HepG2 (cell line): ENCODE results near the gene ATP10A. TPM values are rescaled to one million over a fixed set of nuclear protein-coding genes. Genes with fewer than 3 reads are reported as not detected.
A peak's percentile ranks its signal among the peaks of the same experiment; 100 is the strongest.

Source experiments
- ATAC-seq: fragments of 200-7000 bp; cut with Tn5 transposase; 3 replicates; pipeline ENCODE4 v1.9.1; 2020; ENCODE audit warnings: mild to moderate bottlenecking, moderate library complexity
- BruUV-seq: library from RNA; stranded (reverse); fragments of 400-500 nt; replicated peaks from 2 replicates; lab custom pipeline; 2021; lab: Mats Ljungman, UMichigan
- CTCF ChIA-PET: fragments of 300-600 bp; formaldehyde crosslinking; extraction: SDS; loops from one replicate; lab custom pipeline; 2021; ENCODE audit warnings: low total read pairs, inconsistent platforms, low intra/inter-chr PET ratio; lab: Yijun Ruan, JAX
- POLR2A ChIA-PET: fragments of 350-600 bp; sonication (Branson Sonifier 250); formaldehyde crosslinking; loops from one replicate; lab custom pipeline; 2020; ENCODE audit warnings: antibody characterized with exemption, inconsistent platforms; lab: Yijun Ruan, JAX
- DNase-seq: peaks from one replicate; pipeline ENCODE4 v3.0.0-alpha.2; 2015; ENCODE audit warnings: low spot score
- FAIRE-seq: peaks from 3 replicates; lab custom pipeline; 2011; peaks lifted over from hg19 to GRCh38; lab: Jason Lieb, UNC
- H2AFZ ChIP-seq: one replicate; pipeline ENCODE4 v1.6.1; 2011; ENCODE audit warnings: low read length, inconsistent platforms
- H3K27ac ChIP-seq: fragments of 300-600 bp; 3 replicates; pipeline ENCODE4 v1.8.0; 2011; ENCODE audit warnings: mixed run types, mild to moderate bottlenecking, mixed read lengths, low read length, inconsistent platforms; ENCODE audit not compliant: insufficient read depth; ENCODE audit errors: extremely low read length
- H3K27me3 ChIP-seq, 2 experiments: fragments of 200-600 bp in 1 of 2; 2 replicates in 1 of 2; 3 replicates in 1 of 2; pipeline versions ENCODE4 v1.6.0 to v1.8.0; 2011; ENCODE audit warnings: low read length in 2 of 2, mild to moderate bottlenecking in 2 of 2, moderate library complexity in 2 of 2, inconsistent platforms in 1 of 2; ENCODE audit not compliant: insufficient read depth in 2 of 2, control insufficient read depth in 1 of 2
- H3K36me3 ChIP-seq, 2 experiments: fragments of 200-600 bp in 1 of 2; replicated peaks in 1 of 2; 2 replicates in 1 of 2; 3 replicates in 1 of 2; pipeline versions ENCODE4 v1.5.1 to v1.8.0; 2011; ENCODE audit warnings: low read length in 2 of 2, inconsistent platforms in 1 of 2; ENCODE audit not compliant: insufficient read depth in 2 of 2, control insufficient read depth in 1 of 2
- H3K4me1 ChIP-seq: 2 replicates; pipeline ENCODE4 v1.5.1; 2012; ENCODE audit warnings: low read length, inconsistent platforms; ENCODE audit not compliant: insufficient read depth
- H3K4me2 ChIP-seq: 2 replicates; pipeline ENCODE4 v1.6.0; 2011; ENCODE audit warnings: low read depth, low read length, inconsistent platforms
- H3K4me3 ChIP-seq, 3 experiments: fragments of 200-600 bp in 1 of 3; sonication (generic), shearing (Covaris generic) in 1 of 3; replicated peaks in 1 of 3; 2 replicates each; pipeline ENCODE4 v1.5.1; 2011 to 2016; ENCODE audit warnings: low read length in 3 of 3, inconsistent platforms in 2 of 3, low read depth in 2 of 3, mild to moderate bottlenecking in 2 of 3, control low read depth in 1 of 3, mixed read lengths in 1 of 3; ENCODE audit not compliant: insufficient read depth in 1 of 3
- H3K79me2 ChIP-seq: one replicate; pipeline ENCODE4 v1.6.1; 2011; ENCODE audit warnings: low read length, inconsistent platforms; ENCODE audit not compliant: insufficient read depth
- H3K9ac ChIP-seq: 2 replicates; pipeline ENCODE4 v1.6.0; 2011; ENCODE audit warnings: mild to moderate bottlenecking, low read depth, low read length, inconsistent platforms; ENCODE audit not compliant: insufficient read depth
- H3K9me3 ChIP-seq: 2 replicates; pipeline ENCODE4 v1.5.1; 2012; ENCODE audit warnings: mild to moderate bottlenecking, low read length
- H4K20me1 ChIP-seq: 2 replicates; pipeline ENCODE4 v1.6.0; 2011; ENCODE audit warnings: inconsistent platforms, mild to moderate bottlenecking, low read length, moderate library complexity; ENCODE audit not compliant: insufficient read depth
- HOXA5 ChIP-seq: sonication (generic); formaldehyde crosslinking; IDR thresholded peaks from 2 replicates; pipeline ENCODE4 v1.4.0; 2020; ENCODE audit warnings: missing genetic modification reagents
- MAFF ChIP-seq: IDR thresholded peaks from 2 replicates; pipeline ENCODE4 v1.6.1; 2011; ENCODE audit warnings: low read depth, low read length, improper control_type of control experiment
- MAFG ChIP-seq: sonication (generic); formaldehyde crosslinking; IDR thresholded peaks from 2 replicates; pipeline ENCODE4 v1.5.1; 2020; ENCODE audit warnings: mild to moderate bottlenecking, missing genetic modification reagents
- POLR2AphosphoS2 ChIP-seq: IDR thresholded peaks from 2 replicates; pipeline ENCODE4 v1.6.1; 2011; ENCODE audit warnings: low read depth, low read length, improper control_type of control experiment
- STAT5B ChIP-seq: sonication (generic); formaldehyde crosslinking; IDR thresholded peaks from 2 replicates; pipeline ENCODE4 v1.4.0; 2020; ENCODE audit warnings: missing genetic modification reagents
- TBL1XR1 ChIP-seq: fragments of 150-350 bp; IDR thresholded peaks from 2 replicates; pipeline ENCODE4 v1.6.1; 2014; ENCODE audit warnings: borderline replicate concordance, low read length; ENCODE audit not compliant: partially characterized antibody
- ZNF275 ChIP-seq: sonication (generic); formaldehyde crosslinking; IDR thresholded peaks from 2 replicates; pipeline ENCODE4 v1.8.0; 2022; ENCODE audit warnings: missing genetic modification reagents, mild to moderate bottlenecking, inconsistent platforms, borderline replicate concordance
- ZNF552 ChIP-seq: sonication (generic); formaldehyde crosslinking; IDR thresholded peaks from 2 replicates; pipeline ENCODE4 v1.9.0; 2022; ENCODE audit warnings: missing genetic modification reagents, mild to moderate bottlenecking, borderline replicate concordance
- whole genome bisulfite sequencing: methylation state at CpG from one replicate; pipeline ENCODE4 v1.1.6; 2017; ENCODE audit warnings: low lambda C conversion rate; 5-methylcytosine and 5-hydroxymethylcytosine counted together
- in situ Hi-C: cut with HindIII; loops from 2 replicates; pipeline ENCODE4 v1.10.0; 2017; ENCODE audit warnings: low pct_unique_long_range_greater_than_20kb; ENCODE audit not compliant: extremely low pct_ligation_motif_present
- intact Hi-C: fragments of 100-400 bp; cut with micrococcal nuclease; formaldehyde crosslinking; loops from one replicate; pipeline ENCODE4 v1.10.0; 2022; ENCODE audit not compliant: unreplicated experiment
- polyA plus RNA-seq, 8 experiments: library from polyadenylated mRNA; depleted of rRNA in 3 of 8; stranded (reverse) in 7 of 8; unstranded in 1 of 8; fragments of >200 nt; fragmentation: Illumina TruSeq in 4 of 8; extraction: Trizol in 4 of 8; gene quantifications; 2 replicates each; pipeline versions ENCODE4 v1.2.1 to v1.2.3, GENCODE V29; 2011 to 2016; ENCODE audit warnings: low read depth in 4 of 8, missing spikeins in 1 of 8, mixed read lengths in 1 of 8; ENCODE audit not compliant: insufficient read depth in 1 of 8
- total RNA-seq, 5 experiments: library from RNA; depleted of rRNA; stranded (reverse); fragments of >200 nt; fragmentation: Illumina TruSeq; extraction: Trizol; gene quantifications; 2 replicates each; pipeline ENCODE4 v1.2.3, GENCODE V29; 2016; ENCODE audit warnings: low read depth in 1 of 5
- TF ChIP-seq, protein P1 (sequence below), 2 experiments: fragments of 450-650 bp in 1 of 2; sonication (generic) in 1 of 2; formaldehyde crosslinking in 1 of 2; IDR thresholded peaks; 2 replicates each; pipeline versions ENCODE4 v1.6.1 to v1.8.0; 2016 to 2022; ENCODE audit warnings: antibody characterized with exemption in 1 of 2, mild to moderate bottlenecking in 1 of 2, missing genetic modification reagents in 1 of 2

ATP10A gene
- total and polyA plus RNA-seq, 2 of the 13 experiments (the other 11 are each of a cell fraction or from before 2014, with no cell fraction given), result 0.58 to 4.2 TPM

GRCh38 chr15:25912035-25912434 is 48.9 kb upstream of the ATP10A start:
- ATAC-seq (no peak), DNase-seq (no peak), FAIRE-seq (no peak)
- TF ChIP-seq ZNF552 (CRISPR knock-in tag) (no peak), STAT5B (CRISPR knock-in tag) (no peak), MAFG (no peak), POLR2AphosphoS2 (no peak), ZNF275 (CRISPR knock-in tag) (no peak)
- Histone ChIP-seq H3K27me3 (no peaks in the 10 kb centered on the region), H3K9me3 (no peaks in the 10 kb centered on the region), H3K27ac (no peak overlapping the region), H3K9ac (no peak overlapping the region), H3K79me2 (no peaks in the 10 kb centered on the region), H3K36me3 (no peaks in the 10 kb centered on the region), H2AFZ (no peak overlapping the region), H4K20me1 (no peaks in the 10 kb centered on the region), H3K4me3 (no peak overlapping the region), H3K4me1 (no peaks in the 10 kb centered on the region), H3K4me2 (no peak overlapping the region)
- 0% methylated on average over 3 of the region's 3 CpGs for WGBS
- CTCF ChIA-PET, result no interaction called here
- no TSS peak for BruUV-seq
- intact Hi-C loops, result no loop called here
- in situ Hi-C loops, result no loop called here
- POLR2A ChIA-PET, result no interaction called here

- in situ Hi-C loops, result no loop called here
- Histone ChIP-seq H3K79me2 (no peaks in the 10 kb centered on the region), H3K36me3 (no peaks in the 10 kb centered on the region), H3K4me1 (no peaks in the 10 kb centered on the region), H3K27me3 (no peaks in the 10 kb centered on the region), H3K4me2 (no peak overlapping the region), H2AFZ (no peak overlapping the region), H4K20me1 (no peaks in the 10 kb centered on the region), H3K9me3 (no peaks in the 10 kb centered on the region), H3K27ac (no peak overlapping the region), H3K4me3 (no peak overlapping the region), H3K9ac (no peak overlapping the region)
- ChIA-PET POLR2A (no interaction called here), CTCF (no interaction called here)
- ATAC-seq, result no peak
- intact Hi-C loops, result no loop called here
- BruUV-seq, result no TSS peak
- no peak for FAIRE-seq
- WGBS, result 50% methylated on average over 4 of the region's 4 CpGs
- no peak for DNase-seq
- TF ChIP-seq MAFF, result peak; percentile 47; the same call in 1 of the 2 replicates
- no peak for TF ChIP-seq TBL1XR1
- TF ChIP-seq HOXA5 (CRISPR knock-in tag), result no peak
- TF ChIP-seq, protein P1, sequence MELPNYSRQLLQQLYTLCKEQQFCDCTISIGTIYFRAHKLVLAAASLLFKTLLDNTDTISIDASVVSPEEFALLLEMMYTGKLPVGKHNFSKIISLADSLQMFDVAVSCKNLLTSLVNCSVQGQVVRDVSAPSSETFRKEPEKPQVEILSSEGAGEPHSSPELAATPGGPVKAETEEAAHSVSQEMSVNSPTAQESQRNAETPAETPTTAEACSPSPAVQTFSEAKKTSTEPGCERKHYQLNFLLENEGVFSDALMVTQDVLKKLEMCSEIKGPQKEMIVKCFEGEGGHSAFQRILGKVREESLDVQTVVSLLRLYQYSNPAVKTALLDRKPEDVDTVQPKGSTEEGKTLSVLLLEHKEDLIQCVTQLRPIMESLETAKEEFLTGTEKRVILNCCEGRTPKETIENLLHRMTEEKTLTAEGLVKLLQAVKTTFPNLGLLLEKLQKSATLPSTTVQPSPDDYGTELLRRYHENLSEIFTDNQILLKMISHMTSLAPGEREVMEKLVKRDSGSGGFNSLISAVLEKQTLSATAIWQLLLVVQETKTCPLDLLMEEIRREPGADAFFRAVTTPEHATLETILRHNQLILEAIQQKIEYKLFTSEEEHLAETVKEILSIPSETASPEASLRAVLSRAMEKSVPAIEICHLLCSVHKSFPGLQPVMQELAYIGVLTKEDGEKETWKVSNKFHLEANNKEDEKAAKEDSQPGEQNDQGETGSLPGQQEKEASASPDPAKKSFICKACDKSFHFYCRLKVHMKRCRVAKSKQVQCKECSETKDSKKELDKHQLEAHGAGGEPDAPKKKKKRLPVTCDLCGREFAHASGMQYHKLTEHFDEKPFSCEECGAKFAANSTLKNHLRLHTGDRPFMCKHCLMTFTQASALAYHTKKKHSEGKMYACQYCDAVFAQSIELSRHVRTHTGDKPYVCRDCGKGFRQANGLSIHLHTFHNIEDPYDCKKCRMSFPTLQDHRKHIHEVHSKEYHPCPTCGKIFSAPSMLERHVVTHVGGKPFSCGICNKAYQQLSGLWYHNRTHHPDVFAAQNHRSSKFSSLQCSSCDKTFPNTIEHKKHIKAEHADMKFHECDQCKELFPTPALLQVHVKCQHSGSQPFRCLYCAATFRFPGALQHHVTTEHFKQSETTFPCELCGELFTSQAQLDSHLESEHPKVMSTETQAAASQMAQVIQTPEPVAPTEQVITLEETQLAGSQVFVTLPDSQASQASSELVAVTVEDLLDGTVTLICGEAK (IDR thresholded peaks at IDR 0.05), result no peak
- TF ChIP-seq, protein P1 (CRISPR knock-in tag; IDR thresholded peaks at IDR 0.05), result no peak
These were observed 47.7 kb upstream of the ATP10A start for GRCh38 chr15:25910832-25911231.
